T-helper 17 cell (primary cell): ENCODE data around the gene KHDRBS1. TPM values are rescaled to one million over a fixed set of nuclear protein-coding genes. Genes with fewer than 3 reads are reported as not detected.
A peak's percentile ranks its signal among the peaks of the same experiment; 100 is the strongest.
"Not testable (repeated sequence)": the region's sequence is repeated elsewhere in the genome, so short reads cannot be mapped to it uniquely, and the experiment has no call there.

Experiments
- ATAC-seq: fragments of 150-1000 bp; cut with Tn5 transposase; 2 replicates; pipeline ENCODE4 v1.10.0; 2021; ENCODE audit warnings: mild to moderate bottlenecking, moderate library complexity
- DNase-seq, 3 donors: peaks; one replicate each; pipeline versions ENCODE4 v3.0.0 to v3.0.0-alpha.2; 2020 to 2021
- H3K9me3 ChIP-seq: one replicate; pipeline ENCODE4 v1.7.0; 2013; ENCODE audit warnings: low read length, mild to moderate bottlenecking; ENCODE audit not compliant: control insufficient read depth, poor library complexity, severe bottlenecking
- H3K27ac Mint-ChIP-seq: one replicate; pipeline ENCODE4 v1.8.0; 2022; ENCODE audit warnings: mild to moderate bottlenecking, moderate library complexity, mixed read lengths
- H3K27me3 Mint-ChIP-seq: one replicate; pipeline ENCODE4 v1.8.0; 2022; ENCODE audit warnings: mixed read lengths
- H3K36me3 Mint-ChIP-seq: one replicate; pipeline ENCODE4 v1.8.0; 2022; ENCODE audit warnings: low read depth, mixed read lengths
- H3K4me1 Mint-ChIP-seq: one replicate; pipeline ENCODE4 v1.8.0; 2022; ENCODE audit warnings: mild to moderate bottlenecking, mixed read lengths
- H3K4me3 Mint-ChIP-seq: one replicate; pipeline ENCODE4 v1.8.0; 2022; ENCODE audit warnings: mild to moderate bottlenecking, moderate library complexity, mixed read lengths
- total RNA-seq, 4 donors: library from RNA in 2 of 4; stranded (reverse) in 2 of 4; gene quantifications; one replicate each; pipeline ENCODE4 v1.2.3 and lab custom pipeline; 2022 to 2026

KHDRBS1 gene
- total RNA-seq, 2 donors from 2014 or later: 92.5 to 94.9 TPM

DNA sequence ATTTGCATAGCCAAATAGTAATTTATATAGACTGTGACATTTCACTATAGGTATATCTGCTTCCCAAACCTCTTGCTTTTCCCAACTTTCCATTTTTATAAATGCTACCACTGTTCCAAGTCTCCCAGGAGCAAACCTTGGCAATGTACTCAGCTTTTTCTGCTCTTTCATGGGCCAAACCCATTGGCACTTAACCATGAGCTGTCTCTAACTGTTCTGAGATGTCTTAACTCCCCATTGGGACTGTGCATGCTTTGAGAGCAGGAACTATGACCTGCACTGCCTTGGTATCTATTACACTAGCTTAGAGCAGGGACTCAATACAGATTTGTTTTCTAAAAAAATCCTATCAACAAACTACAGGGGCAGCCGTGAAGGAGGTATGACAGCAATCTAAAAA, 22.5 kb upstream of the KHDRBS1 start:
- Mint-ChIP-seq H3K36me3 (no peaks in the 10 kb centered on the region), H3K4me1 (peaks cover 27% of the 10 kb centered on the region), H3K27me3 (no peaks in the 10 kb centered on the region), H3K4me3 (no peak overlapping the region), H3K27ac (no peak overlapping the region)
- H3K9me3 ChIP-seq: no peaks in the 10 kb centered on the region
- no peak for ATAC-seq
- no peak for DNase-seq

DNA sequence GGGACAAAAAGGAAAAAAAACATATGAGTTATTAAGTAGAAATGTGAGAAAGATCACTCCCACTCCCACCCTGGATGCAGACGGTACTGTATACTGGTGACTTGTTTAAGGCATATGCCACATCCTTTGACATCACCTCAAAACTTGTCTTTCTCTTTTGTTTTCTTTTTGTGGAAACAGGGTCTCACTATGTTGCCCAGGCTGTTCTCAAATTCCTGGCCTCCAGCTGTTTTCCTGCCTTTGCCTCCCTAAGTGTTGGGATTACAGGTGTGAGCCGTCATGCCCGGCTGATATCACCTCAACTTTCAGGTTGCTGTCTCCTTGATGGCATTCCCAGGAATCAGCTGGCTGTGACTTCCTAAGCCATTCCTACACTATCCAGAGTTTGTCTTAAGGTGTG, 18.4 kb upstream of the KHDRBS1 start:
- H3K36me3 Mint-ChIP-seq: no peaks in the 10 kb centered on the region
- no peak for DNase-seq
- ATAC-seq: no peak
- H3K27ac Mint-ChIP-seq: no peak overlapping the region
- H3K4me3 Mint-ChIP-seq: no peak overlapping the region
- peaks cover 12% of the 10 kb centered on the region for H3K4me1 Mint-ChIP-seq
- H3K9me3 ChIP-seq: no peaks in the 10 kb centered on the region
- no peaks in the 10 kb centered on the region for H3K27me3 Mint-ChIP-seq

DNA sequence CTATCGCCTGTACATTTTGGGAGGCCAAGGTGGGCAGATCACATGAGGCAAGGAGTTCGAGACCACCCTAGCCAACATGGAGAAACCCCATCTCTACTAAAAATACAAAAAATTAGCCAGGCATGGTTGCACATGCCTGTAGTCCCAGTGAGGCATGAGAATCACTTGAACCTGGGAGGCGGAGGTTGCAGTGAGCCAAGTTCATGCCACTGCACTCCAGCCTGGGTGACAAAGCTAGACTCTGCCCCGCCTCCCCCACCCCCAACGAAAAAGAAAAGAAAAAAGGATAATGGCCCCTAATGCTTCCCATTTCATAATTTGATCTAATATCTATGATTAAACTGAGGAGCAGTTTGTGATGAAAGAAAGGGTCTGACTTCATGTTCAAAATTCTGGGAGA, 17.5 kb upstream of the KHDRBS1 start:
- not testable (repeated sequence) for ATAC-seq, H3K36me3 Mint-ChIP-seq, H3K27ac Mint-ChIP-seq, H3K4me1 Mint-ChIP-seq, H3K9me3 ChIP-seq, H3K27me3 Mint-ChIP-seq, DNase-seq, H3K4me3 Mint-ChIP-seq

DNA sequence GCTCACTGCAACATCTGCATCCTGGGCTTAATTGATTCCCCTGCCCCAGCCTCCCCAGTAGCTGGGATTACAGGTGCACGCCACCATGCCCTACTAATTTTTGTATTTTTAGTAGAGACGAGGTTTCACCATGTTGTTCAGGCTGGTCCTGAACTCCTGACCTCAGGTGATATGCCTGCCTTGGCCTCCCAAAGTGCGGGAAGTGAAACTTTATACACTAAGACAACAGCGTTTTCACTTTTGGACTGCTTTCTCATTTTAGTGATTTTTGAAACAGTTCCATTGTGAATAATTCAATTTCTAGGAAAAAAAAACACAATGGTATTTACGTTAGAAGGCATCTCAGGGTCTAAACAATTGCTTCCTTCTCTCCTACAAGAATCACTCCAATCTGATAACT, 11.8 kb upstream of the KHDRBS1 start:
- Mint-ChIP-seq H3K4me1 (peaks cover 11% of the 10 kb centered on the region), H3K36me3 (no peaks in the 10 kb centered on the region), H3K4me3 (no peak overlapping the region), H3K27me3 (no peaks in the 10 kb centered on the region), H3K27ac (no peak overlapping the region)
- no peaks in the 10 kb centered on the region for H3K9me3 ChIP-seq
- DNase-seq (no peak), ATAC-seq (no peak)

DNA sequence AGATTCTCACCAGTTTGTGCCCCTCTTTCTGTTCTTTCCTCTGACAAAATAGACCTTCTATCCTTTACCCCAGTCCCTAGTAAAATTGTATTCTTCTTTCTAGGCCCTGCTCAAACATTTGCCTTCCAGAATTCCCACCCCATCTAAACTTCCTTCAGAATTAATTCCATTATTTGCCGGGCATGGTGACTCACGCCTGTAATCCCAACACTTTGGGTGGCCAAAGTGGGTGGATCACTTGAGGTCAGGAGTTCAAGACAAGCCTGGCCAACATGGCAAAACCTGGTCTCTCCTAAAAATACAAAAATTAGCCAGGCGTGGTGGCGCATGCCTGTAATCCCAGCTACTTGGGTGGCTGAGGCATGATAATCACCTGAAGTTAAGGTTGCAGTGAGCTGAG, 11.4 kb upstream of the KHDRBS1 start:
- peaks cover 11% of the 10 kb centered on the region for H3K4me1 Mint-ChIP-seq
- DNase-seq, H3K27ac Mint-ChIP-seq: not testable (repeated sequence)

DNA sequence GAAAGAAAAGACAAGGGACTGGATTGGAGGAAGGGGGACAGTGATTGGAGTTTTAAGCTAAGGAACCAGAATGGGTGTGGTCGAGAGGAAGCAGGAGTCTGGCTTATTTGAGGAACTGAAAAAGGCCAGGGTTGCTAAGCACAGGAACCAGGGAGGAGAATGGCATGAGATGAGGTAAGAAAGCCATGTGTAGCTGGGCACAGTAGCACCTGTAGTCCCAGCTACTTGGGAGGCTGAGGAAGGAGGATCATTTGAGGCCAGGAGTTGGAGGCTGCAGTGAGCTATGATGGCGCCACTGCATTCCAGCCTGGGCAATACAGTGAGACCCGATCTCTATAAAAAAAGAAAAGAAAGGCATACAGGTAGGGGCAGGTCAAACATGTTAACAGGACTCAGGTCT, 8.1 kb upstream of the KHDRBS1 start:
- H3K36me3 Mint-ChIP-seq: no peaks in the 10 kb centered on the region
- peak overlapping the region; percentile 64 for H3K4me3 Mint-ChIP-seq
- no peaks in the 10 kb centered on the region for H3K27me3 Mint-ChIP-seq
- ATAC-seq: no peak
- no peak for DNase-seq
- H3K4me1 Mint-ChIP-seq: peaks cover 11% of the 10 kb centered on the region
- peak overlapping the region; percentile 80 for H3K27ac Mint-ChIP-seq
- H3K9me3 ChIP-seq: no peaks in the 10 kb centered on the region

More for the DNA sequence above, 11.4 kb upstream of the KHDRBS1 start:
- H3K9me3 ChIP-seq, ATAC-seq, H3K27me3 Mint-ChIP-seq, H3K4me3 Mint-ChIP-seq, H3K36me3 Mint-ChIP-seq: not testable (repeated sequence)

DNA sequence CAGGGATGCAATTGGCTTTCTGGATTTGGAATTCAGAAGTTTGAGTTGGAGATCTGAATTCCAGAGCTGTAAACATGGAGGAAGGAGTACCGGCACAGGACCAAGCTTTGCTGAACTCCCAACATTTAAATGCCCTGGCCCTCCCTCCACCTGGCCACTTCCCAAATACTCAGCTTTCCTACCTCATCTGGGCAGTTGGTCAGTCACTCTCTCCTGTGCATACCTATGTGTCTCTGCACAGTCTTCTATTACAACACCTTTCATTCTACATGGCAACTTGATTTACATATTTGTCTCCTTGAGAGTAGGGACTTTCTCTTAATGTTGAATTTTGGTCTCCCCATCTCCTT, 6.1 kb upstream of the KHDRBS1 start:
- DNase-seq (no peak), ATAC-seq (no peak)
- H3K4me1 Mint-ChIP-seq: peaks cover 13% of the 10 kb centered on the region
- no peak overlapping the region for H3K27ac Mint-ChIP-seq
- no peaks in the 10 kb centered on the region for H3K36me3 Mint-ChIP-seq
- no peaks in the 10 kb centered on the region for H3K9me3 ChIP-seq
- no peaks in the 10 kb centered on the region for H3K27me3 Mint-ChIP-seq
- H3K4me3 Mint-ChIP-seq: no peak overlapping the region

DNA sequence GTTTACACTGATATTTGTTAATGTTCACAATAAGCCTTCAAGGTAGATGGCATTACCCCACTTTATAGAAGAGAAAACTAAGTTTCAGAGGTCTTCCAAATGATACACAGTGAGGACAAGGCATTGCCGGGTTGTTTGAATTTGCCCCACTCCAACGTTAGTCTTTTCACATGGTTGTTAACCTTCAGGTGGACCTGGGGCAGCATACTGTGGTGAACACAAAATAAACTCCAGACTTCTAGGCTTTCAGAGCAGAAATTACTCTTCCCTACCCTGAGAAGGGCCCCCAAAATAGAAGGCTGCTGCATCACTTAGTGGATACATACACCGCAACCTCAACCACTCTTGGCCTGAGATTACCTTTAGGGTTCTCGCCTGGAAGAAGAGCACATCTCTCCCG, 3.4 kb upstream of the KHDRBS1 start:
- Mint-ChIP-seq H3K27me3 (no peaks in the 10 kb centered on the region), H3K36me3 (peaks cover 2% of the 10 kb centered on the region), H3K27ac (no peak overlapping the region), H3K4me3 (no peak overlapping the region), H3K4me1 (peaks cover 23% of the 10 kb centered on the region)
- no peaks in the 10 kb centered on the region for H3K9me3 ChIP-seq
- ATAC-seq (no peak), DNase-seq (no peak)

DNA sequence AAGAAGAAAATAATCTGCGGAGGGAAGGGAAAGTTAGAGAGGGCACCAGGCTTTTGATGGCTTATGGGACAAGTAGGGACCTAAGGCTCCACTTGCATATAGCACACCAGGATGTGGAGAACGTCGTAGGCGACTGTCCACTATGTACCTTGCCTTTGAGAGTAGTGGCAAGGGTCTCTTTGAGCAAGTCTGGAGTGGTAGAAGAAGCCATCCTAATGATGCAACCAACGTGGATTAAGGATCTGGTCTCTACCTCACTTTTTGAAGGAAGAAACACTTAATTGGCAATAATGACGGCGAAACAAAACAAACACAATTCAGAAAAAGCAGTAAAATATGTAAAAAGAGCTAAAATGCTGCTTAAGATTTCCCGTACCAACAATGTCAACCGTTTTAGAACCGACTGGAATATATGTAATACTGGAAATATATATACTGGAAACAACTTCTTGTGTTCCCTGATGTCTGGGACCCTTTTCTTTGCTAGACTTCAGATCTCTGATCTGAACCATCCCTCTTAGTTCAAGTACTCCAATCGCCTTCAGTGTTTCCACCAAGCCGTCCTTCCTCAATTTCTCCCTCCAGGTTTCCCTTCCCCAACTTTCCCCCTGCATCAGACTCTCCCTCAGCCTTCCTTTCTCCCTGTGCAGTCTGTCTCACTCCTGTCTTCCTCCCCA, 821 bp upstream of the KHDRBS1 start:
- Mint-ChIP-seq H3K27ac (peak overlapping the region; percentile 95), H3K4me3 (peak overlapping the region; percentile 96), H3K27me3 (no peaks in the 10 kb centered on the region), H3K36me3 (peaks cover 2% of the 10 kb centered on the region), H3K4me1 (peaks cover 32% of the 10 kb centered on the region)
- ATAC-seq (no peak), DNase-seq (no peak)
- no peaks in the 10 kb centered on the region for H3K9me3 ChIP-seq

DNA sequence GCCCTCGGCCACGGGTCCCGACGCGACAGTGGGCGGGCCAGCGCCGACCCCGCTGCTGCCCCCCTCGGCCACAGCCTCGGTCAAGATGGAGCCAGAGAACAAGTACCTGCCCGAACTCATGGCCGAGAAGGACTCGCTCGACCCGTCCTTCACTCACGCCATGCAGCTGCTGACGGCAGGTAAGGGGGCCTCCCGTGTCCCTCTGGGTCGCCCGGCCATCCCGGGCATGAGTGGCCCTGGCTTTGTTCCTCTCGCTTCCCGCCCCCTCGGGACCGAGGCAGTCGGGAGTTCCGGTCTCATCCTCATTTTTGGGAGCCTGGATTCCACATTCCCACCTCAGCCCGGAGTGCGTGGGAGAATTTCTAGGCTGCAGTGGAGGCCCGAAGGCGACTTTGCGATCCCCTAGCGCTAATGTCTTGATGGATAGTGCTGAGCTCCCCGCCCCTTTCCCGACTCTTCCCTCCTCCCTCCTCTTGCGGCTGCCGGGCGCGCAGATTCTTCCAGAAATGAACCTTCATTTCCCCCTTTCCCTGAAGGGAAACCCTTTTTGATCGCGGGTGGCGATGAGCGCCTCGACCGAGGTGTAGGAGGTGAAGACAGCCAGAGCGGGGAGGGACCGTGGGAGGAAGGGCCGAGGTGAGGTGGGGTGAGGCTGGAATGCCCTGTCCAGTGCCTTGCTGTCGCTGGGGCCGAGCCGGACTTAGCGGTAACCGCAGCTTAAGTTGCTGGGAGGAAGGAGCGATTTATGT, 705 bp downstream of the KHDRBS1 start:
- ATAC-seq (peak; percentile 0), DNase-seq (peak in 2 of 3 donors; percentile 12 to 14)
- peaks cover 43% of the 10 kb centered on the region for H3K4me1 Mint-ChIP-seq
- no peaks in the 10 kb centered on the region for H3K27me3 Mint-ChIP-seq
- no peaks in the 10 kb centered on the region for H3K9me3 ChIP-seq
- H3K36me3 Mint-ChIP-seq: peaks cover 2% of the 10 kb centered on the region
- H3K4me3 Mint-ChIP-seq: peak overlapping the region; percentile 96
- H3K27ac Mint-ChIP-seq: peak overlapping the region; percentile 95

DNA sequence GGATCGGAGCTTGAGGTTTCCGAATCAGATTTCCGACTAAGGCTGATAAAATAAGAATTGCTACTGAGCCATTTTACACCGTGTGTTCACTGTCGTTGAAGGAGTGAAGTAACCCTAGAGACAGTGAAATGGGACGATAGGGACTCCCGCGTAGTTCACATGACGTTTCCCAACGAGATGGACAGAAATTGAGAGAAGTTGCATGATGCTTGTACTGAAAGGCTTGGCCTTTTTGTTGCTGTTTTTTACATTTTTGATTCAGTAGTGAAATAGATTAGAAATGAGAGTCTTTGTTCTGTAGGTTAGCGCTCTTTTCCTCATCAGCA, 1.2 kb downstream of the KHDRBS1 start:
- DNase-seq: no peak
- Mint-ChIP-seq H3K4me1 (peaks cover 43% of the 10 kb centered on the region), H3K27me3 (no peaks in the 10 kb centered on the region), H3K27ac (peak overlapping the region; percentile 95), H3K36me3 (peaks cover 2% of the 10 kb centered on the region), H3K4me3 (peak overlapping the region; percentile 96)
- no peaks in the 10 kb centered on the region for H3K9me3 ChIP-seq
- no peak for ATAC-seq

DNA sequence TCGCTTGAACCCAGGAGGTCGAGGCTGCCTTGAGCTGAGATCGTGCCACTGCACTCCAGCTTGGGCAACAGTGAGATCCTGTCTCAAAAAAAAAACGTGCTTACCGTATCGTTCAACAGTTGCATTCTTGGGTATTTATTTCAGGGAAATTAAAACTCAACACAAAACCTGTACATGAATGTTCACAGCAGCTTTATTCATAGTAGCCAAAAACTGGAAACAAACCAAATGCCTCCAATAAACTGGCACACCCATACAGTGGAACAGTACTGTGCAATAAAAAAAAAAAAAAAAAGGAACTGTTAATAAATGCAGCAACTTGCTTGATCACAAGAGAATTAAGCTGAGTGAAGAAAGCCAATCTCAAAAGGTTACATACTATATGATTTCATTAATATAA, 6.7 kb downstream of the KHDRBS1 start:
- Mint-ChIP-seq H3K4me1 (peaks cover 43% of the 10 kb centered on the region), H3K36me3 (no peaks in the 10 kb centered on the region), H3K4me3 (peak overlapping the region; percentile 43), H3K27me3 (no peaks in the 10 kb centered on the region), H3K27ac (no peak overlapping the region)
- ATAC-seq (no peak), DNase-seq (no peak)
- H3K9me3 ChIP-seq: no peaks in the 10 kb centered on the region

DNA sequence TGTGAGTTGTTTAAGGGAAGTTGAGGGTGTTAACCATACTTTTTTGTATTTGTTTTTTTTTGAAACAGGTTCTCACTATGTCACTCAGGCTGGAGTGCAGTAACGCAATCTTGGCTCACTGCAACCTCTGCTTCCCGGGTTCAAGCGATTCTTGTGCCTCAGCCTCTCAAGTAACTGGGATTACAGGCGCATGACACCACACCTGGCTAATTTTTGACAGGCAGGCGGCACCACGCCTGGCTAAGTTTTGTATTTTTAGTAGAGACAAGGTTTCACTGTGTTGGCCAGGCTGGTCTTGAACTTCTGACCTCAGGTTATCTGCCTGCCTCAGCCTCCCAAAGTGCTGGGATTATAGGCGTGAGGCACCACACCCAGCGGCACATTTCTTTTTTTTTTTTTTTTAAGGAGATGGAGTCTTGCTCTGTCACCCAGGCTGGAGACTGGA, 7.9 kb downstream of the KHDRBS1 start:
- not testable (repeated sequence) for ATAC-seq, DNase-seq, H3K4me3 Mint-ChIP-seq, H3K9me3 ChIP-seq, H3K27me3 Mint-ChIP-seq, H3K36me3 Mint-ChIP-seq, H3K27ac Mint-ChIP-seq
- H3K4me1 Mint-ChIP-seq: peaks cover 43% of the 10 kb centered on the region

DNA sequence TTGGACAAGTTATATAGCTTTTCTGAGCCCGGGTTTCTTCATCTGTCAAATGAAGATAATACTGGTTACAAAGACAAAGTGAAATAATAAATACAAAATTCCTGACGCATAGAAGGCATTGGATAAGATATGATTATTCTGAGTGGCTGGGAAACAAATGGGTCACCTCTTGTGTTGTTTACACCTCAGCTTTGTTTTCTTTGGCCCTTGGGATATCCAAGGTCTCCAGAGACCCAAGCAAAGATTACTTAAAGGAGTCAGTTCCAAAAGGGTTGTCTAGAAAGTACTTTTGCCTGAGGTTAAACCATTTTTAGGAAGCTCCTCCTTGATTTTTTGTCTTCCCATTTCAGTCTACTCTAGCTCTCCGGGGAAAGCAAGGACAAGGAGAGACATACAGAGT, 9.7 kb downstream of the KHDRBS1 start:
- no peak for ATAC-seq
- no peaks in the 10 kb centered on the region for H3K9me3 ChIP-seq
- no peak for DNase-seq
- H3K4me3 Mint-ChIP-seq: no peak overlapping the region
- peaks cover 44% of the 10 kb centered on the region for H3K4me1 Mint-ChIP-seq
- H3K36me3 Mint-ChIP-seq: no peaks in the 10 kb centered on the region
- no peaks in the 10 kb centered on the region for H3K27me3 Mint-ChIP-seq
- no peak overlapping the region for H3K27ac Mint-ChIP-seq
